ENCODE measurements around the gene SERPINA4.

GRCh38 chr14:94536836-94537235, 24.4 kb upstream of the SERPINA4 start:
- TF ChIP-seq CTCF (IDR thresholded peaks at IDR 0.05; ENCODE audit: insufficient read depth, low read depth, low read length) (no peak), EZH2 (IDR thresholded peaks at IDR 0.05; ENCODE audit: insufficient read depth, low read length) (no peak)

Data from astrocyte (in vitro differentiated cells and primary cell).